Stimulated activated CD8-positive, alpha-beta memory T cell treated with anti-CD3 and anti-CD28 coated beads, Interleukin-12 subunit alpha, Interleukin-12 subunit beta, amount 100 ng/mL, for 24 hours (primary cell): Measurements from ENCODE around the gene HOXD12.

Experiments used
- DNase-seq: peaks from one replicate; pipeline ENCODE4 v3.0.0-alpha.2; 2020; ENCODE audit errors: extremely low read depth

Gene HOXD12

GRCh38 chr2:176105078-176105729 lies 5.6 kb downstream of the HOXD12 start:
- DNase-seq: no peak

DNA sequence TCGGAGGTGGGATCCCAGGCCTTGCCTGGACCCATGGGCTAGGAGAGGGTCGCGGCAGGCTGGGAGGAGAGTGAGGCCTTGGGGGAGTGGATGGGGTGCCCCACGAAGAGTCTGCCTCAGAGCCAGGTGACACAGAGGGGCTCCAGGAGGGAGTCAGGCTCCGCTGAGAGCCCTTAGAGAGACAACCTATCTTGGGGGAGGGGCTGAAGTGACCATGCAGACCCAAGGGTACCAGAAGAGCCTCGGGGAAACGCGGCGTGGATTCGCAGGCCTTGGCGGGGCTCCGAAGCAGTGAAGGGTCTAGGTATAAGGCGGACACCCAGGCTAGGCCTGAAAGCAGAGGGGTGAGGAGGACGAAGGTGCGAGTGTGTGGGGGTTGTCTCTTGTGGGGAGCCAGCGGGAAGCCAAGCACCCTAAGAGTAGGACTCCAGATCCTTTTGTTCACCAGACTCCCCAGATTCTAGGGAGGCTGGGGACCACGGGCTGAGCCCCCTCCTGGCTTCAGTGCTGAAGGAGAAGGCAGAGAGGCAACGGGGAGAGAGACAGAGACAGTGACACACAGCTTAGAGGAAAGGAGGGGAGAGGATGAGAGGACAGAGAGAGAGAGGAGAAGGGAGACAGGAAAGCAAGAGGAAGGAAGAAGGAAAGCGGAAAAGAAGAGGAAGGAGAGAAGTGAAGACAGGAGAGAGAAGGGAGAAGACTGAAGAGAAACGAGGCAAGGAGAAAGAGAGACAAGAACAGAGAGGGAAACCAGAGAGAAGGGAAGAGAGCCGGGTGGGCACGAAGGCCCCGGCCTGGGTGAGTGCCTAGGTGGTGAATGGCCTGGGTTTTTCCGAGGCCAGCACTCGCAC lies 6.4 kb downstream of the HOXD12 start:
- DNase-seq: no peak

DNA sequence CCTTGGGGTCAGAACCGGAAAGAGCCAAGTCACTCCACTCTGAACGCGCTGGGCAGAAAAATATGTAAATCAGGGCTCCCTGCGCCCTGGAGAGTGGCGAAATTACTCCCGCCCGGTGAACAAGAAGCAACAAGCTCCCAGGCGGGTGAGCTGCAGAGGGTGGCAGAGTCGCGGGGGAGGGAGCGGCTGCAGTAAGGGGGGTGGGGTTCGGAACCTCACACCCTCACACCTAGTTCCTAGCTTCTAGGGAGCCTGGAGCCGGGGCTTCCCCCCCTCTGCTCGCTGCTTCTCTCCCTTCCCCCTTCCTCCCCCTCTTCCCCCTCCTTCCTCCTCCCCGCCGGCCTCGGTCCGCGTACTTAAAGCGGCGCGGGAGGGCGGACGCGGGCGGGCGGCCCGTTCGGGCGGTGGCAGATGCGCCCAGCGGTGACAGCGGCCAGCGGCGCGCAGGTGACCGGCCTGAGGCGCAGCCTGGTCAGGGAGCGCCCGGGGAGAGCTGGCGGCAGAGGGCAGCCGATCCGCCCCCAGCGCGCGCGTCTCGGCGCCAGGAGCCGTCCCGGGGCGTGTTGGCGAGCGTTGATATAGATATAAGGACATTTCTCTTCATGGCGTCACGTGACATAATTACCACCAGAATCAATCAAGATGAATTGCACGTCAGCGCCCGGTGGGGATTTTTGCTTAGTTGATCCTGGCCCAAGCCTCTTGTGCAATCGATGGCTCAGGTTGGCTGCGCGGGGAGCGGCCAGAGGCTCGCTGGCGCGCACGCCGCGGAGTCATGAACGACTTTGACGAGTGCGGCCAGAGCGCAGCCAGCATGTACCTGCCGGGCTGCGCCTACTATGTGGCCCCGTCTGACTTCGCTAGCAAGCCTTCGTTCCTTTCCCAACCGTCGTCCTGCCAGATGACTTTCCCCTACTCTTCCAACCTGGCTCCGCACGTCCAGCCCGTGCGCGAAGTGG lies 7.3 kb downstream of the HOXD12 start, which contains the start of gene HOXD11:
TSS of gene HOXD11 (plus strand) at position 700 of the 959 bp plus-strand sequence. CDS start at position 776, 76 bp downstream.
- DNase-seq: no peak

- DNase-seq: no peak
Measured at GRCh38 chr2:176107731-176108181, 8.2 kb downstream of the HOXD12 start.

DNA sequence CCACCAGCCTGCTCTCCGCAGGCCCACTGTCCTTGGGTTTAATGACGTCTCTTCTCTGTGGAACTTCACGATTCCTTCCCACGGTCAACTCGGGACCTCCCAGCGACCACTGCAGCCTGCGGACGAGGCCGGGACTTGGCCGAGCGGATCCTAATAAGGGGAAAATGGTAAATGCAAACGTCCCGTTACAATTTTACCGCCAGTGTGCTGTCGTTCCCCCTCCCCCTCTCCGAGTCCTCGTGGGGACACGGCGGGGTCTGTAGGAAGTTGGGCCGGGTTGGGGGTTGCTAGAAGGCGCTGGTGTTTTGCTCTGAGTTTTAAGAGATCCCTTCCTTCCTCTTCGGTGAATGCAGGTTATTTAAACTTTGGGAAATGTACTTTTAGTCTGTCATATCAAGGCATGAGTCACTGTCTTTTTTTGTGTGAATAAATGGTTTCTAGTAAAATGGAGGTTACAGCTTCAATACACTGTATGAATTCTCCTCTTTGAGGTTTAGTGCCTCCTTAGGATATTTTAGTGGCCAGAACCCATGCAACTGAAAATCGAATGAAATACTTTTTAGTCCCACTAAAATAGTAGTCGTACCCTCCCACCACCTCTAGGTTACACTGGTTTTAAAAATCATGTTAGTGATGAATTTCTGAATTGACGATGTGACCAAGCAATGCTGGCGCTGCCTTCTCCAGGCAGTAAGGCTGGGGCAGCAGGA lies 9.8 kb downstream of the HOXD12 start:
- no peak for DNase-seq

- DNase-seq: no peak
Measured at GRCh38 chr2:176109946-176110345, 10.4 kb downstream of the HOXD12 start.

- no peak for DNase-seq
Measured at GRCh38 chr2:176110415-176111308, 11.1 kb downstream of the HOXD12 start.

GRCh38 chr2:176111309-176111663 lies 11.7 kb downstream of the HOXD12 start:
- no peak for DNase-seq

GRCh38 chr2:176111846-176112374 lies 12.3 kb downstream of the HOXD12 start:
- no peak for DNase-seq

- DNase-seq: no peak
Measured at GRCh38 chr2:176112375-176113302, 13.0 kb downstream of the HOXD12 start.

GRCh38 chr2:176114120-176114929 lies 14.7 kb downstream of the HOXD12 start:
- no peak for DNase-seq

DNA sequence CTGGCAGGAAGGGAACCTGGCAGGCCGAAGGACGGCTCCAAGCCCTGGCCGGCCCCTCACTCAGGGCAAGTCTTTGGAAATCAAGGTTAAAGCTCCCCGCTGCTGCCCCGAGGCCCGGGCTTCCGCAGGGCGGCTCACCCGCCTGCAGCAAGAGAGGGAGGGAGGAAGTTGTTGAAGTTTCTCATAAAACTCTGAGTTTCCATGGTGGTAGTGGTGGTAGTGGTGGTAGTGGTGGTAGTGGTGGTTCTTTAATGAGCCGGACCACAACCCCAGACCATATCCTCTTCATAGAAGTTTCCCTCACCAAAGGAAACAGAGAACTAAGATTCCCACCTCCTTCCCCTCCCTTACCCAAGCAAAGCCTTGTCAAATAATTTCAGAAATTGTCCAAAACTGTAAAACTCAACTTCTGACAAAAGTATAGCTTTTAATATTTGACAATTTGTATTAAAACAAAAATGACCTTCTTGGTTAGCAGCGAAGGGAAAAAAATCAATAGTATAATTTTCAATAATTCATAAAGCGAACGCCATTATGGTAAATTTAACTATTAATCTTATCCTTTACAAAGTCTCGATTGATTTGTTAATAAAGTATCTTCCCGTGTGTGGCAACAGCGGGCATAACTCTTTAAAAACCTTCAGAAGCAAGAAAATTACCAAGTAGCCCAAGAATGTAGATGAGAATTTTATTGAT lies 15.5 kb downstream of the HOXD12 start:
- DNase-seq: no peak

GRCh38 chr2:176115883-176116813 lies 16.6 kb downstream of the HOXD12 start, which contains the start of gene HOXD10:
Gene HOXD10 (plus strand): TSS chr2:176116778. CDS start chr2:176116834, 56 bp downstream.
- no peak for DNase-seq

DNA sequence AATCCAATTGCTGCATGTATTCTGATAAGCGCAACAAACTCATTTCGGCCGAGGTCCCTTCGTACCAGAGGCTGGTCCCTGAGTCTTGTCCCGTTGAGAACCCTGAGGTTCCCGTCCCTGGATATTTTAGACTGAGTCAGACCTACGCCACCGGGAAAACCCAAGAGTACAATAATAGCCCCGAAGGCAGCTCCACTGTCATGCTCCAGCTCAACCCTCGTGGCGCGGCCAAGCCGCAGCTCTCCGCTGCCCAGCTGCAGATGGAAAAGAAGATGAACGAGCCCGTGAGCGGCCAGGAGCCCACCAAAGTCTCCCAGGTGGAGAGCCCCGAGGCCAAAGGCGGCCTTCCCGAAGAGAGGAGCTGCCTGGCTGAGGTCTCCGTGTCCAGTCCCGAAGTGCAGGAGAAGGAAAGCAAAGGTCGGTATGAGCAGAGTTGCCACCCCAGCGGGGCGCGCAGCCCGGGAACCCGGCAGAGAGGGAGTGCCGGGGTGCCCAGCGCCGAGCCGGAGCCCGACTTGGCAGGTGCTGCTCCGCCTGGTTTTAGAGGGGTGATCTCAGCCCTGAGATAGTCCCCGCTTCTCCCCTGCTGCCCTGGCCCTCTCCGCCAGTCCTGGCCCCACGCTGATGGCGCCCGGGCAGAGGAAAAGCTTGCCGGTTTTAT lies 17.7 kb downstream of the HOXD12 start:
- DNase-seq: no peak

DNA sequence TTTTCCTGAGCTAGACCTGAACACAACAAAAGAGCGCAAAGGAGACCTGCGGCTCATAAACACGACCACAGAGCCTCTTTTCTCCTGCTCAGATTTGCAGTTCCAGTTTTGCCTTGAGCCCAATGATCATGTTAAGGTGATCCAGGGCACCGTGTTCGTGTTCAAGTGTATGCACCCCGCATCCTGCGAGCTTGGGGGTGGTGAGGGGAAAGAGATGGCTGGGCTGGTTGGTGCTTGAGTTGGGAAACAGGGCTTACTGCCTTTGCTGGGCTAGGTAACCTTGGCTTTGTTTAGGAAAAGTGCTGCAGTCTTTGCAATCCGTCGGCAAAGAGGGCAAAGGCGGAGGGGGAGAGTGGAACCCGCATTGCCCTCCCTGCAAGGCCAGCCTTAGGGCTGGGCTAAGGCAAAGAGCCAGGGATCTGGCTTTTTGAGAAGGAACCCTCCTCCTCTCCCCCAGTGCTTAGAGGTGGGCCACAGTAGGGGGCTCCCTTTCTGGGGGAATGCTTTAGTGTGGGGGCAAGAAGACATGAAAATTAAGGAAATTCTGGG lies 18.3 kb downstream of the HOXD12 start:
- DNase-seq: no peak
